Endothelial cell of hepatic sinusoid (primary cell): ENCODE results near the gene SVBP.

Source experiments
- in situ Hi-C: cut with HindIII; loops from 2 replicates; pipeline ENCODE4 v1.10.0; 2017; ENCODE audit warnings: low sequenced_read_pairs

The SVBP gene

GRCh38 chr1:42806593-42806992, 10.6 kb downstream of the SVBP start:
- in situ Hi-C loops = no loop called here

DNA sequence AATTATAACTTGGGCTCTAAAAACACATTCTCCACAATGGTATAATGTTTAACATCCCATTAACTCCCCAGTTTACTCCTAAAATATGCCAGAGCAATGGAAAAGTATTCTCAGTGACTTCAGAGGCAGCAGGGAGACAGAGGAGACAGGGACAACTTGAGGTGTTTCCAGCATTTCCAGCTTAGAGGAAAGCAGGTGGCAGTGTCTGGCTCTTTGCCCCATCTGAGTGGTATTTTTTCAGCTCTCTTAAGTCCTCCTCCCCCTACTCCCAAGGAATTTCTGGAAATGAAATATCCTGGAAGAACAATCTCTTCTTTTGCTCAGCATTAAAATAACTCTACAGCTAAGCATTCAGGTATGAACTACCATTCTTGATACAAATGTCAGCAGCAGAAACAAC, 11.0 kb downstream of the SVBP start:
- in situ Hi-C loops = no loop called here

DNA sequence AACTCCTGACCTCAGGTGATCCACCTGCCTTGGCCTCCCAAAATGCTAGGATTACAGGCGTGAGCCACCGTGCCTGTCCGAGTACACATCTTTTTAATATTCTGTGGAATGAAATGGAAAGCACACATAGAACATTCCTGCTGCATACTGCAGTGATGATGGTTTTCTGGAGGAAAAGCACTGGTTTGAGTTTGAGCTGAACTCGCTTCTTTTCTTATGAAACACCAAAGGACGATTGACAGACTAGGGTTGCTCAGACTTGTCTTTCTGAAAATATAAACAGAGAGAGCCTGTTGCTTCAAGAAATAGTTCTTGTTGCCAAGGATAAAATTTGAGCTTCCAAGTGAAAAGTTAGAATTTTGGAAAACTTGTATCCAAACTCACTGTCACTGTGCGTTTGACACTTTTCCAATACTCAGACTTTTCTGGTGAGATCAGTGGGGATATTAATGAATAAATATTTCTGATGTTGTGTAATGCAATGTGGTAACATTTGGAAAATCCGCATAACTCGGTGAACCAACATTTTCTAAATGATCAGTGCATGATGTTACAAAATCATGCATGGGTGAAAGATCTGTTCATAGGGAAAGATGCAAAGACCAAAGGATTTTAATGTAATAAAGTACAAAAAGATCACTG, 15.2 kb downstream of the SVBP start:
- in situ Hi-C loops = no loop called here

DNA sequence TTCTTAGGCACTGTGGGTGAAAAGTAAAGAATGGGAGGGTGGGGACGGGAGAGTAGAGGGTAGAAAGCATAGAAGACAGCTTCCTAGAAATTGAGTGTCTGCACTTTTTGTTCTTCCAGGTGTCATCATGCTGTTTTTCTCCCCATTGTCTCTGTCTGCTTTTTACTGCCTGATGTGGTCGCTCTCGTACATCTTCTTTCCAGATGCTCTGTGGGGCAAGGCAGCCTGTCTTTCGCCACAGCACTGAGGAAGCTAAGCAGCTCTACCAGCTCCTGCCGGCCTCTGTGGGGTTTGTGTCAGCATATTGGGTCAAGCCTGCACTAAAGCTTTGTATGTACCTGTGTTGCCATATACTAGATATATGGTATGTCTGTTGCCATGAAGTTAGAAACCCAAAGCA, 19.2 kb downstream of the SVBP start:
- in situ Hi-C loops = no loop called here

GRCh38 chr1:42797414-42797813, 19.8 kb downstream of the SVBP start:
- in situ Hi-C loops = no loop called here

DNA sequence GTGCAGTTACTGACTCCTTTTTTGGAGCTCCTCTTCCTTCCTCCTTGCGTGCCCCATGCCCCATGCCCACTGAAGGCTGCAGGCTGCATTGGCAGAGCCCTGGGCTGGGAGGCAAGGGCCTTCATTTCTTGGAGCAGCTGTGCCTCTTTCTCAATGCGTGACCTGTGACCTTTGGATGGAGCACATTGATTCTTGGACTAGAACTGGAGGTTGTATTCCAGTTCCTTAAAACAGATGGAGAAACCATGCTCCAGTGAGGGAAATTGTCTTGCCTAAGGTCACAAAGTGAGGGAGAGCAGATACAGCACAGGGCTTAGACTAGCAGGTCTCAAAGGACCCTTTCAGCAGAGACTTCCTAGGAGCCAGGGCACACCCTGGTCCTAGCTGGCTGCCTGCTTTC, 23.4 kb downstream of the SVBP start:
- in situ Hi-C loops = no loop called here

DNA sequence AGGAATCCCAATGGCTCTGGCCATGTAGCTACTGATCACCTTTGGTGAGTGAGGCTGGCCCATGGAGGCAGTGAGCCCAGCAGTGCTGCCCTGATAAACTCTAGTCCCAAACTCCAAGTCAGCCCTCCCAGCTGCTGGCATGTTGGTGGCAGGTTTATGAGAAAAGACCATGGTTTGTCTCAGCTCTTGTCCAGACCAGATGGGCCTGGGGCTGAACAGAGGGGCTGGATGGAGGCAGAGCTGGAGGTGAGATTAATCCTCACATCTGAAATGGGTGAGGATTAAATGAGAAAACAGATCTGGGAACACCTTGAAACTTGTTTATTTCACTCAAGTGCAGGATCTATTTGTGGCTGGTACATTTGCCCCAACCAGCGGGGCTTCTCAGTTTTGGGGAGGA, 29.2 kb downstream of the SVBP start:
- in situ Hi-C loops = no loop called here

DNA sequence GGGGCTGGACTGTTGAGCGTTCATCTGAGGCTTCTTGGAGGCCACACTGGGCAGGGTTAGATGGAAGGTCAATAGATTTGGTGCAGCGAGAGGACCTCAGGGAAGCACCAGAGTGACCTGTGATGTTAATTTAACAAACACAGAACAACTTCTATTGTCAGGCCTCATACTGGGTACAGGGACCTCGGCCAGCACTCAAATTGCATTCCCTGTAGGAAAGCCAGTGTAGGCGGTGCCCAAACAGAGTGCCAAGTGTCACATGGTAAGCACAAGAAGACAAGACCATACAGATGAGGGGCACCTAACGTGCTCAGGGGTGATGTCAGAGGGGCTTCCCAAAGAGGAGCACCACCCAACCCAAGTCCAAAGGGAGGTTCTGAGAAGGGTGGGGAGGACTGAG, 31.1 kb downstream of the SVBP start:
- in situ Hi-C loops = no loop called here

DNA sequence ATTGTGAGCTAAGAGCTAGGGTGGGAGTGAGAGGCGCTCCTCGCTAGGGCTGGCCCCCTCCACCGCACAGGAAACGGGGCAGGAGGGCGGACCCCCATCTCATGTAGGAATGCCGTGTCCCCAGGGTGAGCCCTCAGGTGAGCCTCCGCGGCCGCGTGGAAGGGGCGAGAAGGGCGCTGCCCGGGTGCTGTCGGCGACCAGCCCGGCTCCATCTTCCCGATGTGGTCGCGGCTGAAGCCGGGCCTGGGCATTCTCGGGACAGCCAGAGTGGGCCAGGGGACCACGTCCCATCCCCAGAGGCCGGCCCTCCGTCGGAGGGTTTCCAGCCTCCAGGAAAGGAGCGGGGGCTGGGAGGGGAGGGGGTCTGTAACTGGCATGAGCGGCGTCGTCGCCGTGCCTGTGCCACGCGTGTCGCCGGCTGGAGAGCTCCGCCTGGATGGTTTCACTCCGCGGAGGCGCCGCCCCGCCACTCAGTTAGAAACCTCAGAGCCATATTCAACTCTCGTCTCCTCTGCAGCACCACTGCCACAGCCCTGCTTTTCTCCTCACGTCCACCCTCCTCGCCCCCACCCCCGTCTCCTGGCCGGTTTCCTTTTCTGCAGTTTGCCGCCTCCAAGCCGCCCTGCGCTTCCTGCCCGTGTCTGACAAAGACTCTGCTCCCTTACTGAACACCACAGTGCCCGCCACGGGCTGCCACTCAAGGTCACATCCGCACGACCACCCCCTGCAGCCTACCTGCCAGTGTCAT, 32.1 kb downstream of the SVBP start, which contains the start of gene TMEM269:
Gene TMEM269 (plus strand): TSS at position 46 of the 748 bp plus-strand sequence. CDS start 4,903 bp downstream, outside the sequence.
- in situ Hi-C loops = no loop called here

GRCh38 chr1:42784547-42784945, 32.7 kb downstream of the SVBP start:
- in situ Hi-C loops = no loop called here

DNA sequence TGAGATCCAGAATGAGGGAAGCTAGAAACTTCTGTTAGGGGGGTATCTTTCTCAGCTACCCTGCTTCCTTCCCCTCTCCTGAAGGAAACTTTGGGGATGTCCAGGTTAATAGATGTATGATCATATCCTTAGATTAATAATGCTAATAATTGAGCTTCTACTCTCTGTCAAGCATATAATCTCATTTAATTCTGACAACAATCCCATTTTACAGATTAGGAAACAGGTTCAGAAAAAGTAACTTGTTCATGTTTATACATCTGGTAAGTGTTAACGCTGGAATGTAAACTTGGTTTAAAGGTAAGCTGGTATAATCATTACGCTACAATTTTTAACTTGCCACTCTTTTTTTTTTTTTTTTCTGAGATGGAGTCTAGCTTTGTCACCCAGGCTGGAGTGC, 34.1 kb downstream of the SVBP start:
- in situ Hi-C loops = no loop called here

DNA sequence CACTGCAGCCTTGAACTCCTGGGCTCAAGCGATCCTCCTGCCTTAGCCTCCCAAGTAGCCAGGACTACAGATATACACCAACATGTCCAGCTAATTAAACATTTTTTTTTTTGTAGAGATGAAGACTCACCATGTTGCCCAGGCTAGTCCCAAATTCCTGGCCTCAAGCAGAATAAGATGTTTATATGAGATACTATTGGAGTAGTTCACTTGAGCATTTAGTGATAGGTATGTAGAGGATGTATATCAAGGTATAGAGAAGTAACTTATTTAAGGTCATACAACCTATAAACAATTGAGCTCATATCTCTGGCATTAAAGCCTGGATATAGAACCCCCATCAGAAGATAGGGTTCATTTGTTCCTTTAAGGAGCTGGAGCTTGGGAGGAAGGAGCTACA, 37.0 kb downstream of the SVBP start:
- in situ Hi-C loops = no loop called here

DNA sequence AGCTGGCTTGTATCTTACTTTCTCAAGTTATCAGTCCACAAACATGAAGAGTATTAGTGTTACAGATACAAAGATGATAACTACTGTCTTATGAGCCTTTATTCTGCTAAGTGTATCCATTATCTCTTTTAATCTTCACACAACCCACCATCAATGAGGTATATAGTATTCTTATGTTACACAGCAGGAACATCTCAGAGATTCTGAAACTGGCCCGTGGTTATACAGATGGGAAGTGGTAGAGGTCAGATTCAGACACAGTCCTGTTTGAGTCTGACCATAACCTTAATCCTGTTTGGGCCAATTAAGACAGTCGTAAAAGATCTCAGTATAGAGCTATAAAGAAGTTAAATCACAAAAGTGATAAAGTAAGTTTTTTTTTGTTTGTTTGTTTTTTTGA, 37.5 kb downstream of the SVBP start:
- in situ Hi-C loops = no loop called here

- in situ Hi-C loops = no loop called here
These were observed 39.3 kb downstream of the SVBP start for GRCh38 chr1:42777852-42778251.

- in situ Hi-C loops = no loop called here
These were observed 40.7 kb downstream of the SVBP start for GRCh38 chr1:42776502-42776901.

GRCh38 chr1:42774928-42775526, 42.2 kb downstream of the SVBP start:
- in situ Hi-C loops = no loop called here

- in situ Hi-C loops = no loop called here
These were observed 43.8 kb downstream of the SVBP start for GRCh38 chr1:42773420-42773819.

- in situ Hi-C loops = no loop called here
These were observed 47.4 kb downstream of the SVBP start for GRCh38 chr1:42769811-42770210.

GRCh38 chr1:42768172-42768571, 49.0 kb downstream of the SVBP start:
- in situ Hi-C loops = no loop called here

DNA sequence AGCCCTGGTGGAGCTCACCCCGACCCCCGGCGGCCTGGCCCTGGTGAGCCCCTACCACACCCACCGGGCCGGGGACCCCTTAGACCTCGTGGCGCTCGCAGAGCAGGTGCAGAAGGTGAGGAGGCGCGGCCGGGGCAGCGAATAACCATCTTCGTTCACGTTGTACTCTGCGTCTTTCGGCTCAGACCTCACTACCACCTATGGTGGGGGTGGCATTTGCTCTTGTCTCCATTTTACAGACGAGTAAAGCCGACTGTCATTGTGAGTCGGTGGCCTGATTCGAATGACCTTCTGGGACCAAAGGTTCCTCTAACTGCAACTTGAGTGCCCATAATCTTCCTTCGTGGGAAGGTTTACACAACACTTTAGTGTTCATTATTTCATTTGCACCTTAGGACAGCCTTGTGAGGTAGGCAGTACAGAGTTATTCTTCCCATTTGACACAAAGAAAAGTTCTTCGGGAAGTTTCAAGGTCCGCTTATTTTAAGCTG, 49.6 kb downstream of the SVBP start:
- in situ Hi-C loops = no loop called here

GRCh38 chr1:42766741-42767509, 50.3 kb downstream of the SVBP start, which contains the start of the genes C1orf50 and P3H1:
C1orf50 (plus strand) TSS chr1:42767249; CDS start chr1:42767312, 63 bp downstream.
P3H1 (minus strand) TSS chr1:42767028; CDS start chr1:42766971, 57 bp downstream.
- in situ Hi-C loops = no loop called here
